NCI-H1436 treated with DMSO at 0.1 percent for 48 hours (cell line): ENCODE results near the gene TMEM143.
A peak's percentile ranks its signal among the peaks of the same experiment; 100 is the strongest.
"Not testable (repeated sequence)": the region's sequence is repeated elsewhere in the genome, so short reads cannot be mapped to it uniquely, and the experiment has no call there.

Source experiments
- DNase-seq: peaks from one replicate; lab custom pipeline; 2025; lab: John Stamatoyannopoulos, UW

TMEM143 gene

DNA sequence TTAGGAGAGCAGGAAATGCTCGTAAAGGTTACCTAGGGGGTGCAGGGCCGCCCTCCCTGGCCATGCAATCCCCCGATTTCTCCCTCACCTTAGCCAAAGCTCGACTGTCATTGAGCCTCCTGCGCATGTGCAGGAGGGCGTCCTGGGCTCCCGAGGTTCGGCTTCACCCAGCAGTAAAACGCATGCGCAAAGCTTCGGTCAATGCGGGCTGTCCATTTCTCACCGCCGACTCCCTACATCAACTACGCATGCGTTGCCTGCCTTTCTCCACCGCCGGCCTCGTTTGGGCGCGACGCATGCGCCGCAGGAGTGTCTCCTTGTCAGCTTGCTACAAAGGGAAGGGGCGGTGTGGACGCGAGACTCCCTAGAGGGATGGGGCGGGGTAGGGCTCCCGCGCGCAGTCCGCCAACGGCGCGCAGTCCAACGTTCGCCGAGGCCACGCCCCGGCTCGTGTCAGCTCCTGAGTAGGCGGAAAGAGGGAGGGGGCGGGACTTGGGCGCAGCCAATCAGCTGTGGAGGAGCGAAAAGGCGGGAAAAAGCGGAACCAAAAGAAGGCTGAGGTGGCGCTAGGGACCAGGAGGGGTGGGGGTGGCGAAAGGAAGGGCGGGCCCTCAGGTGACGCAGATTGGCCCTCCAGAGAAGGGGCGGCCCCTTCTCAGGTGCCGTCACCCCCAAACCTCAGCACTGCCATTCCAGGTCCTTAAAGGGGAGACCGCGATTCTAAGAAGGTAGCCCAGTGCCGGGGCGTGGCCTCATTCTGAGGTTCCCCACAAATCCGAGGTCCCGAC, at the start of gene TMEM143, which contains the start of gene SYNGR4:
Gene TMEM143, minus strand, starts transcription at position 131 of the 788 bp plus-strand sequence. Its CDS starts 20 bp downstream, at position 111.
Gene SYNGR4, plus strand, starts transcription at position 558 of the 788 bp plus-strand sequence. CDS start 1,476 bp downstream, outside the sequence.
- DNase-seq, result peak; percentile 100

- no peak for DNase-seq
These were observed 42.1 kb upstream of the TMEM143 start for GRCh38 chr19:48405850-48406249.

DNA sequence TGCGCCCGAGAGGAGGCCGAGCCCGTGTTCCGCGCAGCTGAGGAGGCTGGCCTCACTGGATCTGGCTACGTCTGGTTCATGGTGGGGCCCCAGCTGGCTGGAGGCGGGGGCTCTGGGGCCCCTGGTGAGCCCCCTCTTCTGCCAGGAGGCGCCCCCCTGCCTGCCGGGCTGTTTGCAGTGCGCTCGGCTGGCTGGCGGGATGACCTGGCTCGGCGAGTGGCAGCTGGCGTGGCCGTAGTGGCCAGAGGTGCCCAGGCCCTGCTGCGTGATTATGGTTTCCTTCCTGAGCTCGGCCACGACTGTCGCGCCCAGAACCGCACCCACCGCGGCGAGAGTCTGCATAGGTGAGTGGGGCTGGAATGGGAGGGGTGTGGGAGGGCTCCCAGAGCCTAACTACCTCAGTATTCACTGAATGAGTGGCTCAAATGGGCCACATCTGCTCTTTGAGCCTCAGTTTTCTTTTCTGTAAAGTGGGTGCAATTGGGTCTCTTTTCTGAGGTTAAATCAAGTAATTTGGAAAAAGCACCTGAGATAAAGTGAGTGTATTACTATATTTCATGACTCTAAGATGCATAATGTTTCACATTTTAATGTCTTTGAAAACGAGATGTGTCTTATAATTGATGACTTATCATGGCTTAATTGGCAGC, 41.4 kb upstream of the TMEM143 start:
- DNase-seq, result no peak

DNA sequence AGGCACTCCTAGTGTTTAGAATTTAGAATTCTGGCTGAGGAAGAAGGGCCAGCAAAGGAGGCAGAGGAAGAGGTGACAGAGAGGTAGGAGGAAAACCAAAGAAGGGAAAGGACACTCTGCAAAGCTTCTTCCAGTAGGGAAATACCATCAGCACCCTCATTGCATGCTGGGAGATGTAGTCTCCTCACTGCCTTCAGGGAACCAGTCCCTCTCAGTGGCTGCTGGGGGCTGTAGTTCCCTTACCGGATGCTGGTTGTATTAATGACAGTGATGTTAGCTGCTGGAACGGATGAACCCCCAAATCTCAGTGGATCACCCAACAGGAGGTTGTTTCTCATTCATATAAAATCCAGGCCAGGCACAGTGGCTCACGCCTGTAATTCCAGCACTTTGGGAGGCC, 39.9 kb upstream of the TMEM143 start:
- no peak for DNase-seq

- no peak for DNase-seq
These were observed 37.5 kb upstream of the TMEM143 start for GRCh38 chr19:48401287-48401686.

- no peak for DNase-seq
These were observed 36.4 kb upstream of the TMEM143 start for GRCh38 chr19:48400018-48400742.

GRCh38 chr19:48398375-48399235, 34.9 kb upstream of the TMEM143 start:
- no peak for DNase-seq

DNA sequence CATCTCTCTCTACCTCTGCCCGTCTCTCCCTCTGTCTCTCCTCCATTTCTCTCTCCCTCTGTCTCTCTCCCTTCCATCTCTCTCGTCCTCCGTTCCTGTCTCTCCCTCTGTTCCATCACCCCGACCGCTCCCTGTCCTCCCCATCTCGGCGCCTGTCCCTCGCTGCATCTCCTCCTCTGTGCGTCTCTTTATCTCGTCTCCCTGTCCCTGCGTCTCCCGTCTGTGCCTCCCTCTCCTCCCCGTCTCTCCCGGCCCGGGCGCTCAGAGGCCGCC, 34.3 kb upstream of the TMEM143 start:
- no peak for DNase-seq

DNA sequence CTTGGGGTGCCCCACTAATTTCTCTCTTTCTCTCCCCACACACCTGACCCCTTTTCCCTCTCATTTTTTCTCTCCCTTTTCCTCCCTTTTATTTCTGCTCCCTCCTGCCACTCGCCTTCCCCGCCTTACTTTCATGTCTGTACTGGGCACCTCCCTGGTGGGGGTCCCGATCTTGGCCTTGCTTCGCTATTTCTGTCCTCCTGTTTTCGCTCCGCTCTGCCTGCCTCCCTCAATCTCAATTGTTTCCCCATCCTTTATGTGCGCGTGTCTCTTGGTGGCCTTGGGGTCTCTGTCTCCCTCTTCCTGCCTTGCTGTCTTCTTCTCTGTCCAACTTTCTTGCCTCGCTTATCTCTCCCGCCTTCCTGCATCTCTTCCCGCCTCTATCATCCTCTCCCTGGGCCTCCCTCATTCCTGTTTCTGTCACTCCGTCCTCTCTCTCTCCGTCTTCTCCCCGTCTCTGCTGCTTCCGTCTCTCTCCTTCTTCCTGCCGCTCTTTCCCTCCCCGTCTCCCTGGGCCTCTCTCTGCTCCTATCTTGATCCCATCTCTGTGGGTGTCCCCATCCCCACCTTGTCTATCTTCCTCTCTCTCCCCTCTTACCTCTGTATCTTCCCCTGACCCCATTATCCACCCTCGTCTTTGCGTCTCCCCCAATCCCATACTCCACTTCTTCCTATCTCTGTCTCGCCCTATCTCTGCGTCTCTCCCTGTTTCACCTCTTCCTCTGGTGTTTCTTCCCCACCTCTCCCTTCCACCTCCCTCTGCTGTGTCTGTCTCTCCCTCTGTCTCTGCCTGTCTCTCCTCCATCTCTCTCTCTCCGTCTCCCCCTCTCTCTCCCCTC, 33.7 kb upstream of the TMEM143 start:
- DNase-seq, result no peak

- no peak for DNase-seq
These were observed 33.1 kb upstream of the TMEM143 start for GRCh38 chr19:48396824-48397176.

DNA sequence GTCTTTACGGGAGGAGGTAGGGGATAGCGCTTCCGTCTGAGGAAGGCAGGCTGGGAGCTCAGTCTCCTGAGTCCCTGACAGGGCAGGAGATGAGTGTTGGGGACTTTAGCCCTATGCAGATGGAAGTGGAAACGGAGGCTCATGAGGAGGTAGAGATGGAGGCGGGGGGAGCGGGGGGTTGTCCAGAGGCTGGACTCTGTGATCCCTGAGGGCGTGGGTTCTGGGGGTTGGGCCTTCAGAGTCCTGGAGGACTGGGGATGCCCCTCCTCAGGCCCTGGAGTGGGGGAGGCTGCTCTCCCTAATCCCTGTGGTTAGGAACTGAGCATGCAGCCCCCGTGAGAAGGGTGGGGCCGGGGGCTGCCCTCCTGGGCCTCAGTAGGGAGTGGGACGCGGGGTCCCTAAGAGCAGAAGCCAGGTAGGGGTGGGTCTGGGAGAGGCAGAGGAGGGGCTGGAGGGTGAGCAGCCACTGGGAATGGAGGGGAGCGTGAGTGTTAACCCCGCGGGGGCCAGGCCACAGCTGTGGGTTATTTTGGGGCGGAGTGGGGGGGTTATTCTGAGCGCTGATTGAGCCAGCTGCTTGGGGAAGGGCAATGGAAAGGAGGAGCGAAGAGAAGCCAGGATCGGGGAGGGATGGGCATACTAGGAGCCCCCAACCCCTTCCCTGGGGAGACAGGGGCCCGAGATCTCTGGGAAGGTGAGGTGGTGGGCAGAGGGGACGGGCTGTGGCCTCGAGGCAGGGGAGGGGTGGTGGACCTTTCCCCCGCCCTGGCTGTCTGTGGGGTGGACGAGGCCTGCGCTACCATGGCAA, 32.5 kb upstream of the TMEM143 start:
- no peak for DNase-seq

DNA sequence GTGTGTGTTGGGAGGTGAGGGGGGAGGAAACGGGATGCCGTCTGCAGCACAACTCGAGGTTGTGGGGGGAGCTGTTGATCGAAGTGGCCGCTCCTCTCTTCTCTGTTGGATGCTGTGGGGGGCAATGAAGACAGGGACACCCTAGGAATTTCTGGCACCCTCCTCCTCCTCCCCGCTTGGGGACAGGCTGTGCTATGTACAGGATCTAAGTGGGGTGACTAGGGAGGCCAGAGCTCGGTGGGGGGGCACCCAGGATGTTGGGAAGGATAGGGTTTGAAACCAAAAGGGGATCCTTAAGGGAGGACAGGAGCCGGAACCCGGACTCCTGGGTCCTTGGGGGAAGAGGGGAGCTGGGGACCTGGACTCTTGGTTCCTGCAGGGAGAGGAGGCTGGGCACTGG, 31.8 kb upstream of the TMEM143 start:
- DNase-seq, result no peak

- DNase-seq, result no peak
These were observed 31.4 kb upstream of the TMEM143 start for GRCh38 chr19:48395170-48395455.

GRCh38 chr19:48394331-48395169, 30.8 kb upstream of the TMEM143 start:
- no peak for DNase-seq

GRCh38 chr19:48393559-48394330, 30.0 kb upstream of the TMEM143 start, which contains the start of gene GRIN2D:
Gene GRIN2D, plus strand, starts transcription at chr19:48393668. Its CDS starts 4,725 bp downstream, at chr19:48398393.
- no peak for DNase-seq

DNA sequence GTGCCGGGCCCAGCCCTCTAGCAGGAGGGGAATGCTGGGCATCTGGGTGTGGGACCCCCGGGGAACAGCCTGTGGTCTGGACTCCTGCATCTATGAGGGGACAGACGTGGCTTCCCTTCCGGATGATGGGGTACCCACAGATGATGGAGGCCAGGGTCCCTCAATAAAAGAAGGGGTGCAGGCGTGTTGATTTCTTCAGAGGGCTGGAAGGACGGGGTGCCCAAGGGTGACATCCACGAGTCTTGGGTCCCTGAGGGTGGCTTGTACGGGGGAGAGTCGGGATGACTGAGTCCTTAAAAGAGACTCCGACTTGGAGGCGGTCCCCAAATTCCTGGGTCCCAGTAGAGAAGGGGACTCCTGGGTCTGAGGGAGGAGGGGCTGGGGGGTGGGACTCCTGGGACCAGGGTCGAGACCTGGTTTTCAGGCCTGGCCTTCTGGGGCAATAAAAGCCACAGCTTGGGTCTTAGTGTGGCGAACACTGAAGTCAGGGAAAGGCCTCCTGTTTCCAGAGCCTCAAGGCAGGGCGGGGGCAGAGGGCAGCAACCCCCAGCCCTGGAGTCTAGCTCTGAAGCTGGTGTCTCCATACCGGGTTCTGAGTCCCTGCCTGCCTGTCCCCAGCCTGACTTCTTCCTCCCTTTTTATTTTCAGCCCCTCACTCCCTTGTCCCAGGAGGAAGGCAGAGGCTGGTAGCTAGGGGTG, 29.3 kb upstream of the TMEM143 start:
- DNase-seq, result no peak

- not testable (repeated sequence) for DNase-seq
These were observed 28.2 kb upstream of the TMEM143 start for GRCh38 chr19:48392006-48392344.
